Esophagus (tissue), 2 donors: ENCODE results near the gene ZNF594. TPM values are rescaled to one million over a fixed set of nuclear protein-coding genes. Genes with fewer than 3 reads are reported as not detected.
"Not testable (repeated sequence)": the region's sequence is repeated elsewhere in the genome, so short reads cannot be mapped to it uniquely, and the experiment has no call there.

ENCODE experiments used
- H3K27ac ChIP-seq, 2 donors: one replicate each; pipeline ENCODE4 v1.5.1; 2013; ENCODE audit warnings: low read depth in 2 of 2, mild to moderate bottlenecking in 2 of 2, inconsistent platforms in 1 of 2, low read length in 1 of 2, moderate library complexity in 1 of 2
- H3K27me3 ChIP-seq, 2 donors: one replicate each; pipeline ENCODE4 v1.6.1; 2013; ENCODE audit warnings: low read length in 2 of 2, control low read depth in 1 of 2, mild to moderate bottlenecking in 1 of 2; ENCODE audit not compliant: insufficient read depth in 2 of 2, control insufficient read depth in 1 of 2
- H3K36me3 ChIP-seq, 2 donors: one replicate each; pipeline ENCODE4 v1.6.1; 2013; ENCODE audit warnings: low read length in 1 of 2; ENCODE audit not compliant: control insufficient read depth in 2 of 2, insufficient read depth in 2 of 2
- H3K4me1 ChIP-seq, 2 donors: one replicate each; pipeline ENCODE4 v1.6.1; 2013; ENCODE audit warnings: low read length in 1 of 2; ENCODE audit not compliant: control insufficient read depth in 2 of 2, insufficient read depth in 2 of 2
- H3K4me3 ChIP-seq, 2 donors: one replicate each; pipeline ENCODE4 v1.5.1; 2013; ENCODE audit warnings: low read length in 2 of 2, mild to moderate bottlenecking in 2 of 2, low read depth in 1 of 2, moderate library complexity in 1 of 2
- H3K9me3 ChIP-seq, 2 donors: one replicate each; pipeline ENCODE4 v1.6.1; 2013; ENCODE audit warnings: mild to moderate bottlenecking in 2 of 2, low read depth in 1 of 2, low read length in 1 of 2, moderate library complexity in 1 of 2; ENCODE audit not compliant: control insufficient read depth in 2 of 2, insufficient read depth in 1 of 2
- WGBS, 2 donors: extraction: QIAGEN DNeasy Blood & Tissue Kit; methylation state at CpG; one replicate each; pipeline ENCODE4 v1.1.7; 2013; 5-methylcytosine and 5-hydroxymethylcytosine counted together
- polyA plus RNA-seq, 2 donors: library from polyadenylated mRNA; stranded (reverse); fragments of 200-250 nt; gene quantifications; one replicate each; pipeline ENCODE4 v1.2.3, GENCODE V29; 2013
- donor health status: healthy with polysubstance abuse.
- donor health status: Bipolar disorder and iron deficiency.

ZNF594 gene
- 1 to 10 TPM in 1 of 2 donors, under 1 TPM in 1; 0.86 to 1.7 TPM for polyA plus RNA-seq

DNA sequence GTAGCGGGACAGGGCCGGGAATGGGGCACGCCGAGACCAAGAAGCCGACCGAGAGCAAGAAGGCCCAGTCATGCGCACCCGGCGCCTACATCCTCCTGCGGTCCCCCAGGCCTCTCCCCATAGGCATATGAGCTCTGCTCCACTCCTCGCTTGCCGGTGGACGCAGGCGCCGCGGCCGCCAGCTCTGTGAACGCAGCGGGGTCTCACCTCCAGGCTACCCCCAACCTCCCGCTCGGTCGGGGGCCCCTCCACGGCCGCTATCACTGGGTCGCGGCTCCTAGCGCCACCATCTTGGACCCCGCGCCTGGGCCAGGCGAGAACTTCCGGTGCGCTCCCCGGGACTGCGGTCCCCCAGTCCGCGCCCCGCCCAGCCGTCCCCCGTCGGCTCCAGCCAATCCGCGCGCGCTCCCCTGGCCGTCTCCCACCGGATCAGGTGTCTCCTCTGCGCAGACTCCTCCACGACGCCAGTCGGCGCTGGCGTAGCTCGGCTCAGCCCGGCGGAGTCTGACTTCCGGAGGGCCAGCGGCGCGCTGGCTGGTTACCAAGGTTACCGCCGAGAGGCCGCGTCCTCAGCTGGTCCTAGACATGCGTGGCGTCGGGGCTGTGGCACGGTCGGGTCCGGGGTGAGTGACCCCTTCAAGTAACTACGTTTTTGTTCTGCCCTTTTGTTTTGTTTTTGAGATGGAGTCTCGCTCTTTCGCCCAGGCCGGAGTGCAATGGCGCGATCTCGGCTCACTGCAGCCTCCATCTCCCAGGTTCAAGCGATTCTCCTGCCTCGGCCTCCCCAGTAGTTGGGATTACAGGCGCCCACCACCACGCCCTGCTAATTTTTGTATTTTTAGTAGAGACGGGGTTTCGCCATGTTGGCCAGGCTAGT, at the start of gene ZNF594:
TSS of gene ZNF594 (minus strand) at position 328 of the 877 bp plus-strand sequence. CDS start 7,612 bp downstream, outside the sequence.
- peaks cover 0 to 2% of the 10 kb centered on the region in 2 donors for H3K4me1 ChIP-seq
- H3K36me3 ChIP-seq = peaks cover 0 to 2% of the 10 kb centered on the region in 2 donors
- no peaks in the 10 kb centered on the region for H3K27me3 ChIP-seq
- H3K27ac ChIP-seq = peak within 1 kb of the TSS; percentile 43 to 63
- peak within 1 kb of the TSS; percentile 65 to 76 for H3K4me3 ChIP-seq
- H3K9me3 ChIP-seq = peaks cover 0 to 1% of the 10 kb centered on the region in 2 donors
- 2 to 3% methylated on average over 82 of the region's 82 CpGs for WGBS, 2 donors

- 74 to 77% methylated on average over 7 of the region's 7 CpGs for WGBS, 2 donors
- not testable (repeated sequence) for H3K9me3 ChIP-seq, H3K4me1 ChIP-seq, H3K27me3 ChIP-seq, H3K36me3 ChIP-seq, H3K4me3 ChIP-seq
- peak overlapping the region in 1 of 2 donors; percentile 55 for H3K27ac ChIP-seq
Observed at GRCh38 chr17:5239769-5240168, 48.1 kb upstream of the ZNF594 start.

- H3K4me1 ChIP-seq = peaks cover 0 to 5% of the 10 kb centered on the region in 2 donors
- H3K27ac ChIP-seq = no peak overlapping the region
- no peaks in the 10 kb centered on the region for H3K36me3 ChIP-seq
- WGBS, 2 donors = 56 to 67% methylated on average over 4 of the region's 4 CpGs
- H3K4me3 ChIP-seq = no peak overlapping the region
- H3K27me3 ChIP-seq = no peaks in the 10 kb centered on the region
- no peaks in the 10 kb centered on the region for H3K9me3 ChIP-seq
Observed at GRCh38 chr17:5238333-5238732, 46.7 kb upstream of the ZNF594 start.

DNA sequence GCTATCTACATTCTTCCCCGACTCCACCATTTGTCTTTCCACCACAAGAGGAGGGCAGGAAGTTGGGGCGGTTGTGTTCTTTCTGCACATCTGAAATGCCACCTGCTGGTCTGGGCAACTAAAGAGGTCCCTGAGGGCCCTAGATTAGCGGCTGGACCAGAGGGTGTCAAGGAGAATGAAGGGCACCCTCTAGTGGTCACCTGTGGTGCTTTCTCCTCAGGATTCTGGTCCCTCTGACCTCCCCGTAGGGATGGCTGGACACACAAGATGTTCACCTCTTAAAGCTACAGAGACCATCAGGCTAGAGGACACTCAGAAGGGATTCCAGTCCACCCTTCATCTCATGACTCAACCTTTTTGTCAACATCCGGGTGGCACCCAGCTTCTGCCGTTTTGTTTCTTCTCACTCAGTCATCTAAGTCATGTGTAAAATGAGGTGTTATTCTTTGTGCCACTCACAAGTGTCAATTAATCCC, 45.9 kb upstream of the ZNF594 start:
- Histone ChIP-seq H3K27ac (no peak overlapping the region), H3K4me1 (peaks cover 0 to 5% of the 10 kb centered on the region in 2 donors), H3K36me3 (no peaks in the 10 kb centered on the region), H3K4me3 (no peak overlapping the region), H3K27me3 (no peaks in the 10 kb centered on the region), H3K9me3 (no peaks in the 10 kb centered on the region)
- WGBS, 2 donors = 35 to 41% methylated on average over 6 of the region's 6 CpGs

GRCh38 chr17:5236938-5237540, 45.4 kb upstream of the ZNF594 start:
- WGBS, 2 donors = 70 to 75% methylated on average over 3 of the region's 3 CpGs
- H3K9me3 ChIP-seq = no peaks in the 10 kb centered on the region
- no peak overlapping the region for H3K27ac ChIP-seq
- no peaks in the 10 kb centered on the region for H3K27me3 ChIP-seq
- H3K4me1 ChIP-seq = peaks cover 0 to 1% of the 10 kb centered on the region in 2 donors
- H3K36me3 ChIP-seq = no peaks in the 10 kb centered on the region
- no peak overlapping the region for H3K4me3 ChIP-seq

- H3K9me3 ChIP-seq = no peaks in the 10 kb centered on the region
- WGBS, 2 donors = 86 to 89% methylated on average over 19 of the region's 19 CpGs
- no peak within 1 kb of the TSS for H3K4me3 ChIP-seq
- H3K36me3 ChIP-seq = no peaks in the 10 kb centered on the region
- no peak within 1 kb of the TSS for H3K27ac ChIP-seq
- H3K4me1 ChIP-seq = no peaks in the 10 kb centered on the region
- no peaks in the 10 kb centered on the region for H3K27me3 ChIP-seq
Observed at GRCh38 chr17:5234645-5235576, 43.2 kb upstream of the ZNF594 start, which contains the start of gene SCIMP. Gene SCIMP, minus strand, starts transcription at chr17:5234860. Its CDS starts 105 bp downstream, at chr17:5234755.

DNA sequence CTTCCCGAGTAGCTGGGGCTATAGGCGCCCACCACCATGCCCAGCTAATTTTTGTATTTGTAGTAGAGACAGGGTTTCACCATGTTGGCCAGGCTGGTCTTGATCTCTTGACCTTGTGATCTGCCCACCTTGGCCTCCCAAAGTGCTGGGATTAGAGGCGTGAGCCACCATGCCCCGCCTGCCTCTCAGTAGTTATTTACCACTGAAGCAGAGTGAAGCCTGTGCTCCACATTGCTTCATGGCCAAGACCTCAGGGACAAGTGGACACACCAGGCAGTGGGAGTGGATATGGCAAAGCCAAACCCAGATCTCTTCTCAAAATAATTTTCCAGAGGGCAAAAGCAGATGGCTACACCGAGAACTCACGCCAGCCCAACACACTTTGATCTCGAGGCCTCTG, 41.8 kb upstream of the ZNF594 start:
- not testable (repeated sequence) for H3K36me3 ChIP-seq, H3K9me3 ChIP-seq, H3K27me3 ChIP-seq, H3K4me1 ChIP-seq, H3K27ac ChIP-seq, H3K4me3 ChIP-seq
- 92 to 94% methylated on average over 7 of the region's 7 CpGs for WGBS, 2 donors

DNA sequence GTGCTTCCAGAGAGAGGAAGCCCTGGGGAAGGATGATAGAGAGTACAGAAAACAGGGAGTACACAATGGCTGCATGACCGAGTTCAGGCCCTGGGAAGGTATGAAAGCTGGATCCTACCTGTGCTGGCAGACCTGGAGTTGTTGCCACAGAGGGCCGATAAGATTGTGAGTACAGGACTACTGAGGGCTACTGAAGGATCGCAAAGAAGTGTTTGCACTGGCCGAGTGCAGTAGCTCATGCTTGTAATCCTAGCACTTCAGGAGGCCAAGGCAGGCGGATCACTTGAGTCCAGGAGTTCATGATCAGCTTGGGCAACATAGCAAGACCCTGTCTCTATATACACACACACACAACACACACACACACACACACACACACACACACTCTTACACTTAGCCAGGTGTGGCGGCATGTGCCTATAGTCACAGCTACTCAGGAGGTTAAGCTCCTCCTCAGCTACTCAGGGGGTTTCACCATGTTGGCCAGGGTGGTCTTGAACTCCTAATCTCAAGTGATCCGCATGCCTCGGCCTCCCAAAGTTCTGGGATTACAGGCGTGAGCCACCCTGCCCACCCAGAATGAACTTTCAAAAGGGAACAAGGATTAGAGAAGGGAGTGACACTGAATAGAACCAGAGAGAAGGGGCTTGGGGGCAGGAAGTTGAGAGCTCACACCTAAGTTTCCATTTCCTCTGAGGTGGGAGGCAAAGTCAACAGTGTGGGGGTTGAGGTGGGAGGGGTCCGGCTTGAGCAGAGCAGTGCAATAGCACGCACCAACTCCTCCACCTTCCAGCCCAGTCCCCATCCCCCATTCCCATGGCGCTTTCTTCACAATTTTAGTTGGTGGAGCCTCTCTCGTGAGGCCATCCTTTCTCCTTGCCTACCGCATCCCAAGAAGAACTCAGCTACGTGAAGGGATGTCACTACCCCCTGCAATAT, 35.5 kb upstream of the ZNF594 start:
- no peak overlapping the region for H3K4me3 ChIP-seq
- peaks cover 0 to 2% of the 10 kb centered on the region in 2 donors for H3K36me3 ChIP-seq
- H3K27ac ChIP-seq = no peak overlapping the region
- H3K27me3 ChIP-seq = no peaks in the 10 kb centered on the region
- H3K4me1 ChIP-seq = no peaks in the 10 kb centered on the region
- H3K9me3 ChIP-seq = no peaks in the 10 kb centered on the region
- 88 to 91% methylated on average over 15 of the region's 15 CpGs for WGBS, 2 donors
